LNCaP clone FGC (cell line): ENCODE data around the gene ADGRB3.

ENCODE experiments used
- DNase-seq: peaks from one replicate; pipeline ENCODE4 v3.0.0-alpha.2; 2011; ENCODE audit warnings: low read depth
- H3K4me3 ChIP-seq: 2 replicates; pipeline ENCODE4 v1.5.1; 2011; ENCODE audit warnings: mild to moderate bottlenecking, low read depth, low read length, control low read depth
- CTCF ChIP-seq: IDR thresholded peaks from 2 replicates; pipeline ENCODE4 v1.5.1; 2012; ENCODE audit warnings: mild to moderate bottlenecking; ENCODE audit not compliant: control insufficient read depth, insufficient read depth; ENCODE audit errors: extremely low read depth

ADGRB3 gene

GRCh38 chr6:68730291-68731054 lies 95.4 kb downstream of the ADGRB3 start:
- H3K4me3 ChIP-seq: no peak overlapping the region
- DNase-seq: no peak
- TF ChIP-seq CTCF: no peak

DNA sequence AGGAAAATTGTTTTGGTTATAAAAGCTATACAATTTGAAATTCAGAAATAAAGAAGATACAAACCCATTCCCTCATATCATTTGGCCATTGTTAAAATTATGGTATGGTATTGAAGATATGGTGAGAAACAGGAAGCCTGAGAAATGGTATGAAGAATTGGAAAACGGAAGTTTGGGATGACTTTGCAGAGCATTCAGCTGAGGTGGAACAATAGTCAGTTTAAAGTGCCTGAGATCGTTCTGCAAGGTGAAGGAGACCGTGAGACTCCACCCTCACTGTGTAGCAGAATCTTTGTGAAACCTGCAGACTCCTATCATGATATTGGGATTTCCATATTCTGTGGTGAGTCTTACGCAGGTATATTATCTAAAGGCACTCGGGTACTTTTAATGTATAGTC lies 97.3 kb downstream of the ADGRB3 start:
- no peak for TF ChIP-seq CTCF

DNA sequence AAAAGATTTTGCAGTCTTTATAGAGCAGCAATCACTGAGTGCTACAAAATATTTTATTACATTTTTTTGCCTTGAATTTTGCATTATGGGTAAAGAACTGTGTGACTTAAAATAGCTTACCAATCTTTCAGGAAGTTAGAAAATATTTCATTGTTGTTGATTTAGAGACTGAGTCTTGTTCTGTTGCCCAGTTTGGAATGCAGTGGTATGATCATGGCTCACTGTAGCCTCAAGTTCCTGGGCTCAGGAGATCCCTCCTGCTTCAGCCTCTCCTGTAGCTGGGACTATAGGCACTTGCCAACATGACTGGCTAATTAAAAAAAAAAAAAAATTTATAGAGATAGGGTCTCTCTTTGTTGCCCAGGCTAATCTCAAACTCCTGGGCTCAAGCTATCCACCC lies 100.8 kb downstream of the ADGRB3 start:
- no peak for DNase-seq
- no peak overlapping the region for H3K4me3 ChIP-seq
- no peak for TF ChIP-seq CTCF

More for the DNA sequence above, 97.3 kb downstream of the ADGRB3 start:
- DNase-seq: no peak
- no peak overlapping the region for H3K4me3 ChIP-seq

- H3K4me3 ChIP-seq: no peak overlapping the region
- no peak for DNase-seq
- no peak for TF ChIP-seq CTCF
Measured at GRCh38 chr6:68737061-68737460, 102.0 kb downstream of the ADGRB3 start.

DNA sequence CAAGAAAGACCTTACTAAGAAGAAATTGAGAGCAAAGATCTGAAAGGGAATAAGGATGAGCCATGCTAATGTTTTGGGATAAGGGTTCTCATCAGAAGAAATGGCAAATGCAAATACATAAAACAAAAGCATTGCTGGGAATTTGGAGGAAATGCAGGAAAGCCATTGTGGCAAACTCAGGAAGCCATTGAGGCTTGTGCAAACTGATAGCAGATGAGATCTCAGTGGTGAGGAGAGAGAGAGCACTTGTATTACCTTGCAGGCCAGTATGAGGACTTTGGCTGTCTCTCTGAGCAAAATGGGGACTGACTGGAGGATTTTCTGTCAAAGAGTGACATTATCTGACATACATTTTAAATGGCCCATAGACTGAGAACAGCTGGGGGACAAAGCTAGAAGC lies 103.0 kb downstream of the ADGRB3 start:
- TF ChIP-seq CTCF: no peak
- no peak for DNase-seq
- no peak overlapping the region for H3K4me3 ChIP-seq

GRCh38 chr6:68740828-68741500 lies 105.9 kb downstream of the ADGRB3 start:
- no peak for DNase-seq
- TF ChIP-seq CTCF: no peak
- H3K4me3 ChIP-seq: no peak overlapping the region
